HEK293 (cell line): ENCODE measurements around the gene SPRN.

Source experiments
- BCL11A ChIP-seq: fragments of 450-650 bp; formaldehyde crosslinking; IDR thresholded peaks from 2 replicates; pipeline ENCODE4 v1.5.1; 2016; ENCODE audit warnings: low read depth, missing biosample characterization, missing genetic modification characterization
- KLF16 ChIP-seq: fragments of 450-650 bp; formaldehyde crosslinking; IDR thresholded peaks from 2 replicates; pipeline ENCODE4 v1.5.1; 2017; ENCODE audit warnings: missing biosample characterization, missing genetic modification characterization
- YY1 ChIP-seq: fragments of 450-650 bp; formaldehyde crosslinking; IDR thresholded peaks from 2 replicates; pipeline ENCODE4 v1.5.1; 2018; ENCODE audit warnings: missing biosample characterization, missing genetic modification characterization
- ZBTB7A ChIP-seq: fragments of 450-650 bp; formaldehyde crosslinking; IDR thresholded peaks from 2 replicates; pipeline ENCODE4 v1.5.1; 2016; ENCODE audit warnings: low read depth, missing biosample characterization, missing genetic modification characterization
- ZFHX2 ChIP-seq: fragments of 450-650 bp; formaldehyde crosslinking; conservative IDR thresholded peaks from 2 replicates; pipeline ENCODE4 v1.5.1; 2016; ENCODE audit warnings: missing biosample characterization, missing genetic modification characterization
- ZNF184 ChIP-seq: fragments of 450-650 bp; IDR thresholded peaks from 2 replicates; pipeline ENCODE4 v1.5.1; 2018; ENCODE audit warnings: missing biosample characterization, mild to moderate bottlenecking, missing genetic modification characterization
- ZNF292 ChIP-seq: fragments of 450-650 bp; formaldehyde crosslinking; IDR thresholded peaks from 2 replicates; pipeline ENCODE4 v1.5.1; 2016; ENCODE audit warnings: low read depth, missing biosample characterization, missing genetic modification characterization, borderline replicate concordance
- TF ChIP-seq, protein P1 (sequence below): fragments of 450-650 bp; formaldehyde crosslinking; IDR thresholded peaks from 2 replicates; pipeline ENCODE4 v1.5.1; 2016; ENCODE audit warnings: missing biosample characterization, missing genetic modification characterization
- TF ChIP-seq, protein P2 (sequence below): fragments of 450-650 bp; formaldehyde crosslinking; IDR thresholded peaks from 2 replicates; pipeline ENCODE4 v1.5.0; 2017; ENCODE audit warnings: missing biosample characterization, missing genetic modification characterization, borderline replicate concordance

DNA sequence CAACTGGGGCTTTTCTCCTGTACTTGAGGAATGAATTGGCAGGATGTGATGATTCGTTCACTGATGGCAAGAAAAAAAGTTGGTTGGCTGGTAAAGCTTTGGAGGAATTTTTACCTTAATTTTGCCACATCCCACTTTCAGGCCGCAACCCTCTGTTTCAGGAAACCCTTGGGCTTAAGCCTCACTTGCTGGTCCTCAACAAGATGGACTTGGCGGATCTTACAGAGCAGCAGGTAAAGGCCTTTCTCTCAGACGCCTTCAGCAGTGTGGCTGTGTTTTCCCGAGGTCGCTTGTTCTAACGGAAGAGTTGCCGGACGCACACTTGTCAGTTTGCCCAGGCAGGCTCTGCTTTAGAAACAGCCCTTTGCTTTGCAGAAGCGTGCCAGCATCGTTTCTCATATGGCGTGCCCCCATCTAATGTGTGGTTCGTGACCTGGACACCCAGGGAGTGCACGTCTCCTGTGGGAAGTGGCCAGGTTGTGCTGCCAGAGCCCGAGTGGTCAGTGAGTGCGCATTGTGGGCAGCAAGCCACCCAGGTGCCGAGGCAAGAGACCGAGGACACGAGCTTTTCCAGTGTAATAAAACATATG, 28.3 kb downstream of the SPRN start:
- no peak for TF ChIP-seq YY1 (tag by site-specific recombination)
- TF ChIP-seq ZFHX2 (tag by site-specific recombination): no peak
- TF ChIP-seq, protein P1, sequence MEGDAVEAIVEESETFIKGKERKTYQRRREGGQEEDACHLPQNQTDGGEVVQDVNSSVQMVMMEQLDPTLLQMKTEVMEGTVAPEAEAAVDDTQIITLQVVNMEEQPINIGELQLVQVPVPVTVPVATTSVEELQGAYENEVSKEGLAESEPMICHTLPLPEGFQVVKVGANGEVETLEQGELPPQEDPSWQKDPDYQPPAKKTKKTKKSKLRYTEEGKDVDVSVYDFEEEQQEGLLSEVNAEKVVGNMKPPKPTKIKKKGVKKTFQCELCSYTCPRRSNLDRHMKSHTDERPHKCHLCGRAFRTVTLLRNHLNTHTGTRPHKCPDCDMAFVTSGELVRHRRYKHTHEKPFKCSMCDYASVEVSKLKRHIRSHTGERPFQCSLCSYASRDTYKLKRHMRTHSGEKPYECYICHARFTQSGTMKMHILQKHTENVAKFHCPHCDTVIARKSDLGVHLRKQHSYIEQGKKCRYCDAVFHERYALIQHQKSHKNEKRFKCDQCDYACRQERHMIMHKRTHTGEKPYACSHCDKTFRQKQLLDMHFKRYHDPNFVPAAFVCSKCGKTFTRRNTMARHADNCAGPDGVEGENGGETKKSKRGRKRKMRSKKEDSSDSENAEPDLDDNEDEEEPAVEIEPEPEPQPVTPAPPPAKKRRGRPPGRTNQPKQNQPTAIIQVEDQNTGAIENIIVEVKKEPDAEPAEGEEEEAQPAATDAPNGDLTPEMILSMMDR (tag by site-specific recombination): no peak
- TF ChIP-seq BCL11A (tag by site-specific recombination): no peak
- TF ChIP-seq, protein P2, sequence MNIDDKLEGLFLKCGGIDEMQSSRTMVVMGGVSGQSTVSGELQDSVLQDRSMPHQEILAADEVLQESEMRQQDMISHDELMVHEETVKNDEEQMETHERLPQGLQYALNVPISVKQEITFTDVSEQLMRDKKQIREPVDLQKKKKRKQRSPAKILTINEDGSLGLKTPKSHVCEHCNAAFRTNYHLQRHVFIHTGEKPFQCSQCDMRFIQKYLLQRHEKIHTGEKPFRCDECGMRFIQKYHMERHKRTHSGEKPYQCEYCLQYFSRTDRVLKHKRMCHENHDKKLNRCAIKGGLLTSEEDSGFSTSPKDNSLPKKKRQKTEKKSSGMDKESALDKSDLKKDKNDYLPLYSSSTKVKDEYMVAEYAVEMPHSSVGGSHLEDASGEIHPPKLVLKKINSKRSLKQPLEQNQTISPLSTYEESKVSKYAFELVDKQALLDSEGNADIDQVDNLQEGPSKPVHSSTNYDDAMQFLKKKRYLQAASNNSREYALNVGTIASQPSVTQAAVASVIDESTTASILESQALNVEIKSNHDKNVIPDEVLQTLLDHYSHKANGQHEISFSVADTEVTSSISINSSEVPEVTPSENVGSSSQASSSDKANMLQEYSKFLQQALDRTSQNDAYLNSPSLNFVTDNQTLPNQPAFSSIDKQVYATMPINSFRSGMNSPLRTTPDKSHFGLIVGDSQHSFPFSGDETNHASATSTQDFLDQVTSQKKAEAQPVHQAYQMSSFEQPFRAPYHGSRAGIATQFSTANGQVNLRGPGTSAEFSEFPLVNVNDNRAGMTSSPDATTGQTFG (tag by site-specific recombination): no peak
- TF ChIP-seq ZNF184: no peak
- TF ChIP-seq ZBTB7A (tag by site-specific recombination): no peak
- TF ChIP-seq ZNF292 (tag by site-specific recombination): no peak
- no peak for TF ChIP-seq KLF16 (tag by site-specific recombination)
